Right ventricle myocardium inferior (tissue), 1 donor: Measurements from ENCODE around the gene CNGB1. TPM values are rescaled to one million over a fixed set of nuclear protein-coding genes. Genes with fewer than 3 reads are reported as not detected.
A peak's percentile ranks its signal among the peaks of the same experiment; 100 is the strongest.

ENCODE experiments used
- ATAC-seq: fragments of 200-7000 bp; cut with Tn5 transposase; one replicate; pipeline ENCODE4 v1.9.1; 2020; ENCODE audit warnings: mild to moderate bottlenecking, moderate library complexity
- DNase-seq: peaks from one replicate; pipeline ENCODE4 v3.0.0; 2021; ENCODE audit errors: missing footprints
- intact Hi-C: fragments of 100-400 bp; cut with DNase I; formaldehyde crosslinking; loops from one replicate; pipeline ENCODE4 v1.11.0; 2022
- total RNA-seq: library from RNA; stranded (reverse); fragmentation: NEBNext Ultra II Directional; extraction: Animal tissue kit (Norgen Biotek cat#: 25700); gene quantifications from one replicate; pipeline ENCODE4 v1.2.1, GENCODE V29; 2021
- donor health status: DM: no; HTN: yes; CAD: no; lungs with severe emphysema.

Gene CNGB1
- total RNA-seq, 1 donor from 2014 or later: not detected

- ATAC-seq (no peak), DNase-seq (no peak)
- intact Hi-C loops: no loop called here
These were observed 28.1 kb upstream of the CNGB1 start for GRCh38 chr16:57998992-57999365.

- ATAC-seq: no peak
- intact Hi-C loops: no loop called here
- no peak for DNase-seq
These were observed 27.6 kb upstream of the CNGB1 start for GRCh38 chr16:57998486-57998885.

GRCh38 chr16:57997528-57998265 lies 26.8 kb upstream of the CNGB1 start:
- DNase-seq (no peak), ATAC-seq (no peak)
- intact Hi-C loops: no loop called here

GRCh38 chr16:57997176-57997527 lies 26.2 kb upstream of the CNGB1 start:
- DNase-seq (no peak), ATAC-seq (no peak)
- intact Hi-C loops: no loop called here

- ATAC-seq: no peak
- no peak for DNase-seq
- intact Hi-C loops: no loop called here
These were observed 25.7 kb upstream of the CNGB1 start for GRCh38 chr16:57996406-57997175.

GRCh38 chr16:57995721-57996405 lies 24.9 kb upstream of the CNGB1 start:
- ATAC-seq: no peak
- intact Hi-C loops: no loop called here
- DNase-seq: no peak

- DNase-seq (peak; percentile 90), ATAC-seq (peak; percentile 30)
- intact Hi-C loops: no loop called here
These were observed 23.9 kb upstream of the CNGB1 start for GRCh38 chr16:57994778-57995177.

GRCh38 chr16:57994361-57994760 lies 23.4 kb upstream of the CNGB1 start:
- ATAC-seq: no peak
- DNase-seq: no peak
- intact Hi-C loops: no loop called here

GRCh38 chr16:57993897-57994296 lies 23.0 kb upstream of the CNGB1 start:
- intact Hi-C loops: no loop called here
- DNase-seq: no peak
- ATAC-seq: no peak

GRCh38 chr16:57993438-57993837 lies 22.5 kb upstream of the CNGB1 start:
- no peak for ATAC-seq
- intact Hi-C loops: no loop called here
- no peak for DNase-seq

- DNase-seq (no peak), ATAC-seq (no peak)
- intact Hi-C loops: no loop called here
These were observed 21.2 kb upstream of the CNGB1 start for GRCh38 chr16:57992084-57992483.

GRCh38 chr16:57991551-57992059 lies 20.7 kb upstream of the CNGB1 start:
- DNase-seq (no peak), ATAC-seq (no peak)
- intact Hi-C loops: no loop called here

GRCh38 chr16:57988929-57989328 lies 18.0 kb upstream of the CNGB1 start:
- DNase-seq (no peak), ATAC-seq (peak; percentile 62)
- intact Hi-C loops: loop anchor here (5.0 kb wide), 1 partner anchor 52 kb away; no protein-coding TSS in a partner anchor

GRCh38 chr16:57987441-57988177 lies 16.7 kb upstream of the CNGB1 start:
- no peak for DNase-seq
- no peak for ATAC-seq
- intact Hi-C loops: loop anchor here (5.0 kb wide), 1 partner anchor 50 kb away; no protein-coding TSS in a partner anchor

GRCh38 chr16:57986196-57986595 lies 15.3 kb upstream of the CNGB1 start:
- intact Hi-C loops: loop anchor here (5.0 kb wide), 1 partner anchor 49 kb away; no protein-coding TSS in a partner anchor
- ATAC-seq: no peak
- no peak for DNase-seq

GRCh38 chr16:57985204-57986181 lies 14.6 kb upstream of the CNGB1 start:
- ATAC-seq: peak; percentile 36
- no peak for DNase-seq
- intact Hi-C loops: loop anchor here (5.0 kb wide), 1 partner anchor 48 kb away; no protein-coding TSS in a partner anchor

- ATAC-seq (peak; percentile 87), DNase-seq (peak; percentile 94)
- intact Hi-C loops: loop anchor here (5.0 kb wide), 1 partner anchor 47 kb away; no protein-coding TSS in a partner anchor
These were observed 13.7 kb upstream of the CNGB1 start for GRCh38 chr16:57984443-57985203.
